Natural killer cell treated with Interleukin-12 subunit alpha and Interleukin-12 subunit beta and Interleukin-15 and Interleukin-18, amount 100 ng/mL, for 72 hours (primary cell): ENCODE measurements around the gene ABCC5. TPM values are rescaled to one million over a fixed set of nuclear protein-coding genes. Genes with fewer than 3 reads are reported as not detected.

Experiments used
- ATAC-seq, 2 donors: fragments of 150-1000 bp; cut with Tn5 transposase in 1 of 2; sonication (Bioruptor Pico), chemical (Tn5 transposase) in 1 of 2; 2 replicates each; pipeline ENCODE4 v1.10.0; 2021
- DNase-seq: peaks from one replicate; pipeline ENCODE4 v3.0.0; 2022; ENCODE audit warnings: low spot score
- H3K27ac Mint-ChIP-seq, 2 donors: 1 replicate in 1 of 2; 2 replicates in 1 of 2; pipeline ENCODE4 v1.8.0; 2022; ENCODE audit warnings: mixed read lengths in 2 of 2, mild to moderate bottlenecking in 1 of 2, moderate library complexity in 1 of 2
- H3K27me3 Mint-ChIP-seq, 2 donors: 1 replicate in 1 of 2; 2 replicates in 1 of 2; pipeline ENCODE4 v1.8.0; 2022; ENCODE audit warnings: mixed read lengths in 2 of 2
- H3K36me3 Mint-ChIP-seq: one replicate; pipeline ENCODE4 v1.8.0; 2022; ENCODE audit warnings: mixed read lengths
- H3K4me1 Mint-ChIP-seq, 2 donors: 1 replicate in 1 of 2; 2 replicates in 1 of 2; pipeline ENCODE4 v1.8.0; 2022; ENCODE audit warnings: low read depth in 2 of 2, mixed read lengths in 2 of 2, mild to moderate bottlenecking in 1 of 2
- H3K4me3 Mint-ChIP-seq: one replicate; pipeline ENCODE4 v1.8.0; 2022; ENCODE audit warnings: mixed read lengths
- H3K9me3 Mint-ChIP-seq: 2 replicates; pipeline ENCODE4 v1.8.0; 2022; ENCODE audit warnings: mixed read lengths
- total RNA-seq, 2 donors: library from RNA; stranded (reverse); gene quantifications; one replicate each; pipeline ENCODE4 v1.2.3, GENCODE V29; 2022

Gene ABCC5
- total RNA-seq, 2 donors from 2014 or later = 16.3 to 33.6 TPM

DNA sequence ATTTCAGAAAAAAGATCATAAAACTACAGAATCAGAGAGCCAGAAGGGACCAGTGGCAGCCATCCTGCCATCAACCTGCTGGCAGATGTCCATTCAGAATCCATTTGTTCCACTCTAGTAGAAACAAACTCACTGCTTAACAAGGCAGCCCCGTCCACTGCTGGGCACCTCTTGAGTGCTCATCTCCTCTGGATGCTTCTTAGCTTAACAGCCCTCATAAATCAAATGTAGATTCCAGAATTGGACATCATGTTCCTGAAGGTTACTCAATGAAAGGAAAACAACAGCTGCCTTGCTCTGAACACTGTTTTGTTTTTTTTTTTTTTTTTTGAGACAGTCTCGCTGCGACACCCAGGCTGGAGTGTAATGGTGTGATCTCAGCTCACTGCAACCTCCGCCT, 37.3 kb downstream of the ABCC5 start:
- Mint-ChIP-seq H3K4me1 (peaks cover 3 to 5% of the 10 kb centered on the region in 2 donors), H3K27me3 (no peaks in the 10 kb centered on the region), H3K27ac (no peak overlapping the region), H3K36me3 (peaks cover 5% of the 10 kb centered on the region), H3K9me3 (no peaks in the 10 kb centered on the region), H3K4me3 (no peak overlapping the region)
- ATAC-seq (no peak), DNase-seq (no peak)

DNA sequence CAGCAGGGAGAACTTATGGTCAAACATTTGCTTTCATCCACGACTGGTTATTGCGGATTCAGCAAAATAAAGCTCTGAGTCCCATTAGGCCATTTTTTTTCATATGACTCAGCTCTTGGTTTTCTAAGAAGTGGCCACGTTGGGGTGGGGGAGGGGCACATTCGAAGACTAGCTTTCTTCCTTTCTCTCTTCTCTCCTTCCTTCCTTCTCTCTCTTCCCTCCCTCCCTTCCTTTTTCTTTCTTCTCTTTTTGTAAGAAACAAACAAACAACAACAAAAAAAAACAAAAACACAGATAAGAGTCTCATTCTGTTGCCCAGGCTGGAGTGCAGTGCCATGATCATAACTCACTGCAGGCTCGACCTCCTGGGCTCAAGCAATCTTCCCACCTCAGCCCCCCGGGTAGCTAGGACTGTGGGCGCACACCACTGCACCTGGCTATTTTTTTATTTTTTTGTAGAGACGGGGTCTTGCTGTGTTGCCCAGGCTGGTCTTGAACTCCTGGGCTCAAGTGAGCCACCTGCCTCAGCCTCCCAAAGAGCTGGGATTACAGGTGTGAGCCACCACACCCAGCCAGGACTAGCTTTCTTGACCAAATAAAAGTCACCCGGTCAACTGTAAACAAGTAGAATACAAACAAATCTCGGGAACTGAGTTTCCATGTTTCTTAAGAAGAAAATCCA, 41.6 kb downstream of the ABCC5 start:
- DNase-seq (no peak), ATAC-seq (no peak)
- H3K9me3 Mint-ChIP-seq = no peaks in the 10 kb centered on the region
- peaks cover 10% of the 10 kb centered on the region in 2 donors for H3K4me1 Mint-ChIP-seq
- H3K27me3 Mint-ChIP-seq = no peaks in the 10 kb centered on the region
- H3K27ac Mint-ChIP-seq = no peak overlapping the region
- H3K36me3 Mint-ChIP-seq = peaks cover 5% of the 10 kb centered on the region
- H3K4me3 Mint-ChIP-seq = no peak overlapping the region

- H3K36me3 Mint-ChIP-seq = no peaks in the 10 kb centered on the region
- no peak overlapping the region for H3K4me3 Mint-ChIP-seq
- no peak for DNase-seq
- no peaks in the 10 kb centered on the region for H3K27me3 Mint-ChIP-seq
- no peaks in the 10 kb centered on the region for H3K9me3 Mint-ChIP-seq
- ATAC-seq = no peak
- H3K27ac Mint-ChIP-seq = no peak overlapping the region
- peaks cover 2 to 4% of the 10 kb centered on the region in 2 donors for H3K4me1 Mint-ChIP-seq
Measured at GRCh38 chr3:183968666-183969245, 48.9 kb downstream of the ABCC5 start.

GRCh38 chr3:183967693-183968092, 50.0 kb downstream of the ABCC5 start:
- Mint-ChIP-seq H3K27me3 (no peaks in the 10 kb centered on the region), H3K9me3 (no peaks in the 10 kb centered on the region), H3K4me1 (no peaks in the 10 kb centered on the region), H3K27ac (no peak overlapping the region), H3K4me3 (no peak overlapping the region), H3K36me3 (no peaks in the 10 kb centered on the region)
- no peak for ATAC-seq
- no peak for DNase-seq

- ATAC-seq = no peak
Measured at GRCh38 chr3:183966361-183966791, 51.3 kb downstream of the ABCC5 start.

DNA sequence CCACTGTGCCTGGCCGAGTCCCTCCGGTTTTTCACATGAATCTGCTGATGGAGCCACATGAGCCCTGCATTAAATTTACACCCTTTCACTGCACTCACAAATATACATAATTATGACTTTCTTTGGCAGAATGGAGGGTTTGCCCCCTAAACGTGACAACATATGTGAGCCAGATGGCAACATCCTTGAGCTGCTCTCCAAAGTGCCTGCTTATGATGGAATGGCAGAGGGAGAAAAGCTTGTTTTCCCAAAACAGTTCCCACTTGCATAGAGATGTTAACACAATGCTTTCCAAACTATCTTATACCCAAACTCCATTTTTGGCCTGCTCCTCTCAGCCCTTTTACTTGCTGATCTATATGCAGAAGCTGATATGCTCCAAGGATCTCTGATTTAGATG, 54.9 kb downstream of the ABCC5 start:
- Mint-ChIP-seq H3K4me1 (no peaks in the 10 kb centered on the region), H3K27me3 (no peaks in the 10 kb centered on the region), H3K27ac (no peak overlapping the region), H3K36me3 (peaks cover 12% of the 10 kb centered on the region), H3K4me3 (no peak overlapping the region), H3K9me3 (no peaks in the 10 kb centered on the region)
- DNase-seq (no peak), ATAC-seq (no peak)

More at GRCh38 chr3:183966361-183966791, 51.3 kb downstream of the ABCC5 start:
- Mint-ChIP-seq H3K4me3 (no peak overlapping the region), H3K9me3 (no peaks in the 10 kb centered on the region), H3K27me3 (no peaks in the 10 kb centered on the region), H3K4me1 (no peaks in the 10 kb centered on the region), H3K27ac (no peak overlapping the region), H3K36me3 (peaks cover 2% of the 10 kb centered on the region)
- DNase-seq = no peak

DNA sequence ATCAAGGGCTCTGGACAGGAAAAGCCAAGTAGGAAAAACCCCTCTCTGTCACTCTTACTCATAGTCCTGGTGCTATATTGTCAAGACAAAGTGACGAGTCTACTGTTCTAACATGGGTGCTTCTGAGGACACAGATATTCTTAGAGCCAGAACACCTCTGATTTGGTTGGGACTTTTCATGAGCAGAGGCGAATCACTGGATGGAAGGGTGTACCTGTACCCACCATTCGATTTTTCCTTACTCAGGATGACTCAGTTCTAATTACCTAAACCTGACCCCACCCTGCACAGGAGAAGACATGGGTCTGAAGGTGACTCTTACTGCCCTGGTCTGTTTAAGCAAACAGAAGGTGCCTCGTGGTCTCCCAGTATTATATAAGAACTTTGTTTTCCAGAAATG, 58.5 kb downstream of the ABCC5 start:
- H3K27ac Mint-ChIP-seq = no peak overlapping the region
- H3K9me3 Mint-ChIP-seq = no peaks in the 10 kb centered on the region
- ATAC-seq (peak in 1 of 2 donors; percentile 46), DNase-seq (no peak)
- H3K27me3 Mint-ChIP-seq = no peaks in the 10 kb centered on the region
- H3K4me3 Mint-ChIP-seq = no peak overlapping the region
- H3K4me1 Mint-ChIP-seq = no peaks in the 10 kb centered on the region
- peaks cover 17% of the 10 kb centered on the region for H3K36me3 Mint-ChIP-seq

- Mint-ChIP-seq H3K4me1 (no peaks in the 10 kb centered on the region), H3K27ac (no peak overlapping the region), H3K9me3 (no peaks in the 10 kb centered on the region), H3K4me3 (no peak overlapping the region), H3K27me3 (no peaks in the 10 kb centered on the region), H3K36me3 (peaks cover 17% of the 10 kb centered on the region)
- ATAC-seq (no peak), DNase-seq (no peak)
Measured at GRCh38 chr3:183958775-183959174, 58.9 kb downstream of the ABCC5 start.

DNA sequence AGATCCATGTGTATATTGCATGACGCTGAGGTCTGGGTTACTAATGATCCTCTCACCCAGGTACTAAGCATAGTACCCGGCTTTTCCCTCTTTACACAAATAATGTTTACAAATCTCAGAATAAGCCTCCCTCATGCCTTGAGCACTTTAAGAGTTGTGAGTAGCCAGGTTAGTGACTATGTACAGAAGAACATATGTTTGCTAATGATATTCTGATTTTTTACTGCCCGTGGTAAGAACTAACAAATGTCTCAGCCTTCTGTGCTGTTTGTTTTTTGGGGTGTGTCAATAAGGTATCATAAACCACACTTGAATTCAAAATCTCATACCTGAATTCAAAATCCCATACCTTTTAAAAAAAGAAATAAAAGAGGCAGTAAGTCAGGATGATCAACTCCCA, 59.5 kb downstream of the ABCC5 start:
- no peak for DNase-seq
- Mint-ChIP-seq H3K4me3 (no peak overlapping the region), H3K9me3 (no peaks in the 10 kb centered on the region), H3K36me3 (peaks cover 17% of the 10 kb centered on the region), H3K4me1 (no peaks in the 10 kb centered on the region), H3K27me3 (no peaks in the 10 kb centered on the region), H3K27ac (no peak overlapping the region)
- ATAC-seq = no peak

- ATAC-seq (no peak), DNase-seq (no peak)
- H3K27ac Mint-ChIP-seq = no peak overlapping the region
- no peaks in the 10 kb centered on the region for H3K4me1 Mint-ChIP-seq
- no peak overlapping the region for H3K4me3 Mint-ChIP-seq
- H3K9me3 Mint-ChIP-seq = no peaks in the 10 kb centered on the region
- no peaks in the 10 kb centered on the region for H3K27me3 Mint-ChIP-seq
- H3K36me3 Mint-ChIP-seq = peaks cover 6% of the 10 kb centered on the region
Measured at GRCh38 chr3:183954875-183955274, 62.8 kb downstream of the ABCC5 start.

GRCh38 chr3:183953471-183954070, 64.1 kb downstream of the ABCC5 start:
- Mint-ChIP-seq H3K4me3 (no peak overlapping the region), H3K9me3 (no peaks in the 10 kb centered on the region), H3K27ac (no peak overlapping the region), H3K36me3 (peaks cover 5% of the 10 kb centered on the region), H3K27me3 (no peaks in the 10 kb centered on the region), H3K4me1 (no peaks in the 10 kb centered on the region)
- DNase-seq (no peak), ATAC-seq (no peak)

DNA sequence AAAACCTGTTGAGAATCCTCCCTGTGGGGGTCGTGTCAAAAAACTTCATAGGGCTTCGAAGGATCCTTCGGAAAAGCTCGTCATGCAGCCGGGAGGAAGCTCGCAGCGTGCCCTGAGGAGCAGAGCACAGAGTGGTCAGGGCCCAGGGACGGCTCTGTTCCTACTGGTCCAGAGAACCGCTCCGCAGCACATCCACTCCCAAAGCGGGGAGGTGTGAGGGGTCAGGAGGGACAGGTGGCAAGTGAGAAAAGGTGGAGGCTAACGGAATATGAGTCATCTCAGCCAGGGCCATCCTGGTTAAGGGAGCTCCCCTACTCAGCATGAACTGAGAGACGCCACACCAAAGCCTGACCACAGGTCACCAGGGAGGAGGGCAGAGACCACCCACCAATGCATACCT, 66.2 kb downstream of the ABCC5 start:
- H3K27ac Mint-ChIP-seq = no peak overlapping the region
- no peaks in the 10 kb centered on the region for H3K9me3 Mint-ChIP-seq
- ATAC-seq (no peak), DNase-seq (no peak)
- no peak overlapping the region for H3K4me3 Mint-ChIP-seq
- peaks cover 5% of the 10 kb centered on the region for H3K36me3 Mint-ChIP-seq
- no peaks in the 10 kb centered on the region for H3K27me3 Mint-ChIP-seq
- no peaks in the 10 kb centered on the region for H3K4me1 Mint-ChIP-seq

GRCh38 chr3:183949690-183950089, 68.0 kb downstream of the ABCC5 start:
- Mint-ChIP-seq H3K36me3 (no peaks in the 10 kb centered on the region), H3K4me1 (no peaks in the 10 kb centered on the region), H3K27ac (no peak overlapping the region), H3K27me3 (no peaks in the 10 kb centered on the region), H3K9me3 (no peaks in the 10 kb centered on the region), H3K4me3 (no peak overlapping the region)
- no peak for DNase-seq
- no peak for ATAC-seq

DNA sequence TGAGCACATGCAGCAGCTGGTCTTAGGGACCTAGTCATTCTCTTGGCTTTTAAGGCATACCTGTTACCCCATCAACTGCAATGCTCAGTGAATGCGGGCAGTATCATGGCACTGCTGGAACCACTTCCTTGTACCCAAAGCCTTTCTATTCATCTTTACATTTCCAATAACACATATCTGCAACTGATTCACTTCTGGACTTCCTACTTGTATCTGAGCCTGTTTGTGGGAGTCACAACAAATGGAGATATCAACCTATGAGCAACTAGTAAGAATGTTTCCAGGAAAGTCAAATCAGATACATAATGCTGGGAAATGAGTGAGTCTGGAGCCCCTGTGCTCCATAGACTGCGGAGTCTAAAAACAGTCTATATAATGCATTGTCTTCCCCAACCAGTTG, 71.6 kb downstream of the ABCC5 start:
- Mint-ChIP-seq H3K36me3 (no peaks in the 10 kb centered on the region), H3K4me1 (no peaks in the 10 kb centered on the region), H3K27me3 (no peaks in the 10 kb centered on the region), H3K9me3 (no peaks in the 10 kb centered on the region), H3K4me3 (no peak overlapping the region), H3K27ac (no peak overlapping the region)
- no peak for DNase-seq
- no peak for ATAC-seq
